ENCODE measurements around the gene WNT3.

DNA sequence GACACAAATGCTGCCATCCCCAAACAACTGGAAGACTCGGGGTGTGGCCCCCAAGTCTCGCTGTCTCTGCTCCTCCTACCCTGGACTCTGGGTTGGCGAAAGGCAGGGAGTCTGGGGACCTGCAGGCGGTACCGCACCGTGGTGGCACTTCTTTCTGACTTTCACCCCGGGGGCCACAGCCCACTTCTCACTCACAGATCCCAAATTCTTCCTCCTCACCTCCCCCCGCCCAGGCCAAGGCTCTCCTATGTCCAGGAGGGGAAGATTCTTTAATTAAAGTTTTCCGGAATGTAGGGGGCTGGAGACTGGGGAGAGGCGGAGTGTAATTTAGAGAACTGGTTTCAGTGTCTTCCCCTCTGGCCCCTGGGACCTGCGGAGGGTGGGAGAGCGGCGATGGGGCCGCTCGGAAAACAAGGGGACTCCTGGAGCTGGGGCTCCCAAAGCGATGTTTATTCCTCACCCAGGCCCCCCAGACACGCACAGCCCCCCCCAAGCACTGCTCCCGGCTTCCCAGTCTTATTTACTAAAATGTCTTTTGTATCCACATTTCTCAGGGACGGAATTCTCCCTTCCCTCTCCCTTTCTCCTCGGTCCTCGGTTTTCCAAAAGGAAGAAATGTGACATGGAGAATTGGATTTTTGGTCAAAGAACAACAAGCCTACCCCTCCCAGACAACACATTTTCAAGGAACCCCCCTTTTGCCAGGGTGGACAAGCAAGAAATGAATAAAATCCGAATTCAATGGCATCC, 1.2 kb downstream of the WNT3 start:
- TF ChIP-seq CTCF (IDR thresholded peaks at IDR 0.05; ENCODE audit: low read depth, low read length, missing input control), result no peak
- TF ChIP-seq, protein P1, sequence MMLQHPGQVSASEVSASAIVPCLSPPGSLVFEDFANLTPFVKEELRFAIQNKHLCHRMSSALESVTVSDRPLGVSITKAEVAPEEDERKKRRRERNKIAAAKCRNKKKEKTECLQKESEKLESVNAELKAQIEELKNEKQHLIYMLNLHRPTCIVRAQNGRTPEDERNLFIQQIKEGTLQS (IDR thresholded peaks at IDR 0.05), result no peak
- TF ChIP-seq EGR1 (IDR thresholded peaks at IDR 0.05; ENCODE audit: low read depth in 2 of 2), result no peak
- TF ChIP-seq HNF4G (IDR thresholded peaks at IDR 0.05), result no peak
- TF ChIP-seq MAX (IDR thresholded peaks at IDR 0.05), result no peak
- no peak for TF ChIP-seq SP1 (IDR thresholded peaks at IDR 0.05)
- no peak for TF ChIP-seq TAF1 (conservative IDR thresholded peaks at IDR 0.05)
- TF ChIP-seq, protein P2, sequence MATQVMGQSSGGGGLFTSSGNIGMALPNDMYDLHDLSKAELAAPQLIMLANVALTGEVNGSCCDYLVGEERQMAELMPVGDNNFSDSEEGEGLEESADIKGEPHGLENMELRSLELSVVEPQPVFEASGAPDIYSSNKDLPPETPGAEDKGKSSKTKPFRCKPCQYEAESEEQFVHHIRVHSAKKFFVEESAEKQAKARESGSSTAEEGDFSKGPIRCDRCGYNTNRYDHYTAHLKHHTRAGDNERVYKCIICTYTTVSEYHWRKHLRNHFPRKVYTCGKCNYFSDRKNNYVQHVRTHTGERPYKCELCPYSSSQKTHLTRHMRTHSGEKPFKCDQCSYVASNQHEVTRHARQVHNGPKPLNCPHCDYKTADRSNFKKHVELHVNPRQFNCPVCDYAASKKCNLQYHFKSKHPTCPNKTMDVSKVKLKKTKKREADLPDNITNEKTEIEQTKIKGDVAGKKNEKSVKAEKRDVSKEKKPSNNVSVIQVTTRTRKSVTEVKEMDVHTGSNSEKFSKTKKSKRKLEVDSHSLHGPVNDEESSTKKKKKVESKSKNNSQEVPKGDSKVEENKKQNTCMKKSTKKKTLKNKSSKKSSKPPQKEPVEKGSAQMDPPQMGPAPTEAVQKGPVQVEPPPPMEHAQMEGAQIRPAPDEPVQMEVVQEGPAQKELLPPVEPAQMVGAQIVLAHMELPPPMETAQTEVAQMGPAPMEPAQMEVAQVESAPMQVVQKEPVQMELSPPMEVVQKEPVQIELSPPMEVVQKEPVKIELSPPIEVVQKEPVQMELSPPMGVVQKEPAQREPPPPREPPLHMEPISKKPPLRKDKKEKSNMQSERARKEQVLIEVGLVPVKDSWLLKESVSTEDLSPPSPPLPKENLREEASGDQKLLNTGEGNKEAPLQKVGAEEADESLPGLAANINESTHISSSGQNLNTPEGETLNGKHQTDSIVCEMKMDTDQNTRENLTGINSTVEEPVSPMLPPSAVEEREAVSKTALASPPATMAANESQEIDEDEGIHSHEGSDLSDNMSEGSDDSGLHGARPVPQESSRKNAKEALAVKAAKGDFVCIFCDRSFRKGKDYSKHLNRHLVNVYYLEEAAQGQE (IDR thresholded peaks at IDR 0.05), result no peak
- no peak for TF ChIP-seq JUND (IDR thresholded peaks at IDR 0.05)
- TF ChIP-seq RAD21 (IDR thresholded peaks at IDR 0.05), result no peak
